Measurements from ENCODE around the gene TULP3.
A peak's percentile ranks its signal among the peaks of the same experiment; 100 is the strongest.

TULP3 gene

DNA sequence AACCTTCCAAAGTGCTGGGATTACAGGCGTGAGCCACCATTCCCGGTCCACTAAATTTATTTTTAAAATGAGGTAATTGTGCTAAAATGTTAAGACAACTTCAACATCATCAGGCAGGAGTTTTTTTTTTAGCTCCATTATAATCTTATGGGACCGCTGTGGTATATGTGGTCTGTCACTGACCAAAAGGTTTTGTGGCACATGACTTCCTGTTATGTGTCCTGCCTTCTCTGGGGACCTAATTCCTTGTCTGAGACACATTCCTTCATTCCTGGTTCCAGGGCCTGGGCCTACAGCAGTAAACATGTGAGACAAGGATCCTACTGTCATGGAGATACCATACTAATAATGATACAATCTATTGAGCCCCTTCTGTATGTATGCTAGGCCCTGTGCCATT, 38.8 kb upstream of the TULP3 start:
- peaks cover 5% of the 10 kb centered on the region for H3K36me3 Mint-ChIP-seq (ENCODE audit: low read depth)
- no peak for DNase-seq
- no peak overlapping the region for H3K27ac Mint-ChIP-seq
- H3K4me3 Mint-ChIP-seq: no peak overlapping the region
- no peaks in the 10 kb centered on the region for H3K9me3 Mint-ChIP-seq
- TF ChIP-seq, protein P1, sequence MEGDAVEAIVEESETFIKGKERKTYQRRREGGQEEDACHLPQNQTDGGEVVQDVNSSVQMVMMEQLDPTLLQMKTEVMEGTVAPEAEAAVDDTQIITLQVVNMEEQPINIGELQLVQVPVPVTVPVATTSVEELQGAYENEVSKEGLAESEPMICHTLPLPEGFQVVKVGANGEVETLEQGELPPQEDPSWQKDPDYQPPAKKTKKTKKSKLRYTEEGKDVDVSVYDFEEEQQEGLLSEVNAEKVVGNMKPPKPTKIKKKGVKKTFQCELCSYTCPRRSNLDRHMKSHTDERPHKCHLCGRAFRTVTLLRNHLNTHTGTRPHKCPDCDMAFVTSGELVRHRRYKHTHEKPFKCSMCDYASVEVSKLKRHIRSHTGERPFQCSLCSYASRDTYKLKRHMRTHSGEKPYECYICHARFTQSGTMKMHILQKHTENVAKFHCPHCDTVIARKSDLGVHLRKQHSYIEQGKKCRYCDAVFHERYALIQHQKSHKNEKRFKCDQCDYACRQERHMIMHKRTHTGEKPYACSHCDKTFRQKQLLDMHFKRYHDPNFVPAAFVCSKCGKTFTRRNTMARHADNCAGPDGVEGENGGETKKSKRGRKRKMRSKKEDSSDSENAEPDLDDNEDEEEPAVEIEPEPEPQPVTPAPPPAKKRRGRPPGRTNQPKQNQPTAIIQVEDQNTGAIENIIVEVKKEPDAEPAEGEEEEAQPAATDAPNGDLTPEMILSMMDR (IDR thresholded peaks at IDR 0.05): no peak
- peaks cover 19% of the 10 kb centered on the region for H3K27me3 Mint-ChIP-seq (ENCODE audit: low read depth, poor library complexity)
- peaks cover 56% of the 10 kb centered on the region for H3K4me1 Mint-ChIP-seq

DNA sequence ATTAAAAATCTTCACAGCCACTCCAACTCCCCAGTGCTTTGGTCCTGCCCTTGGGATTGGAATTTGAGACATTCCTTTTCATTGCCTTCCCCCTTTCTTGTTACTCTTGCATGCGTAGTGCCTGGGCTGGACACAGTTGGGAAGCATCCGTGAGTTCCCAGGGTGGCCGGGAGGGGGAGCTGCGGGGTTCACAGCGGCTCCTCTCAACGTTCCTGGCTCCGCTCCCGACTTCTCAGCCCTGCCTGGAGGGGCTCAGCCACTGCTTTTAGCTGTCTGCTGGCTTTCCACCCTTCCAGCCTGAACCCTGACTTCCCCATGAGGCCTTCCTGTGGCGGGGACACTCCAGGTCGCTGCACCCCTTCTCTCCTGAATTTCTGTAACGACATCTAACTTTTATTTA, 37.1 kb upstream of the TULP3 start:
- Mint-ChIP-seq H3K9me3 (no peaks in the 10 kb centered on the region), H3K27ac (no peak overlapping the region), H3K4me3 (no peak overlapping the region), H3K27me3 (ENCODE audit: low read depth, poor library complexity) (peaks cover 16% of the 10 kb centered on the region), H3K36me3 (ENCODE audit: low read depth) (peaks cover 3% of the 10 kb centered on the region), H3K4me1 (peaks cover 58% of the 10 kb centered on the region)
- peak; percentile 92 for DNase-seq
- TF ChIP-seq, protein P1 (IDR thresholded peaks at IDR 0.05): peak; percentile 85

DNA sequence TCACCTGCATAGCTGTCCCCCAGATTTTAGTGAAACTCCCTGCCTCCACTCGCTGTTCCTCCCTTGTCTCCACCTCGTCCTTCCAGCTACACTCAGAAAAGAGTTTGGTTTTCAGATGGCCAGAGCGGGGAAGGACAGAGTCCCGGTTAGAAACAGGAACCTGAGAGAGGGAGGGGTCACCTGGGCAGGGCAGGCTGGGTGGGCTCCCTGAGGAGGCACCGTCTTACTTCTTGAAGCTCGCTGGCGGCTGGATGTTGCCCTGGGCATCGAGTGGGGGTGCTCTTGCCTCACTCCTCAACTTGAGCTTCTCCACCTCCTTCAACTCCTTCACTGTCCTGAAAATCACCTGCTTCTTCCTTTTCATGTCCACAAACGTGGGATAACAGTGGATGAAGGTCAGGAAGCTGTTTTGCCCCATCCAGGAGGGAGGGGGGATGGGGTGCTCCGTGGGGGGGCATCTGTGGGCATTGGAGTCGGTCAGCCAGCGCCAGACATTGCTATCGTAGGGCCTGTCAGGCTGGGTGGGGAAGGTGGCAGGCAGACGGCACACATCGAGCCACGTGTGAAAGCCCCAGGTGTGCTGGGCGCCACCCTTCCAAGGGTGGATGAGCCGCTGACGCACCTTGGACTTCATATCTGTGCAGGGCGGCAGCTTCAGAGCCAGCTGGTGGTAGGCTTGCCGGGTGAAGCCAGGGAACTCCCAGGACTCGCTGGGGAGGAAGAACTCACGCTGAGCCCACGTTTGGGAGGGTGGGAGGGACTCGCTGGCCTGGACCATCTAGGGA, 35.8 kb upstream of the TULP3 start:
- no peaks in the 10 kb centered on the region for H3K9me3 Mint-ChIP-seq
- H3K27ac Mint-ChIP-seq: peak overlapping the region; percentile 48
- TF ChIP-seq, protein P1 (IDR thresholded peaks at IDR 0.05): no peak
- no peak for DNase-seq
- peaks cover 16% of the 10 kb centered on the region for H3K27me3 Mint-ChIP-seq (ENCODE audit: low read depth, poor library complexity)
- H3K36me3 Mint-ChIP-seq (ENCODE audit: low read depth): peaks cover 12% of the 10 kb centered on the region
- peaks cover 53% of the 10 kb centered on the region for H3K4me1 Mint-ChIP-seq
- no peak overlapping the region for H3K4me3 Mint-ChIP-seq

DNA sequence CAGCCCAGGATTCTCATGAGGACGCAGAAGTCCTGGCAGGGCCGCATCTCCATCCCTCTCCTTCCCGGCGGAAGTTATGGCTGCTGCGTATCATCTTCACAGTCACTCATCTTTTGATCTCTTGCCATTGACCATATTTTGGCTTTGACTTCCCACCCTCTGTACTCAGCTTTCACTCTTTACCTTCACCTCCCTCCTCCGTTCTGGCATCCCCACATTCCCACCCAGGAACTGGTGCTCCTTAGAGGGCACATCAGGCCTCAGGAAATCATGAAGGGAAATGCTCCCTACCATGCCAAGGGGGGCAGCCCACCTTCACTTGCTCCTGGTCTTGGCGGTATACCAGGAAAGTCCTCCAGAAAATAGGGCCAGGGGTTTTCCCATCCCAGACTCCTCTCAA, 35.1 kb upstream of the TULP3 start:
- peaks cover 50% of the 10 kb centered on the region for H3K4me1 Mint-ChIP-seq
- no peak overlapping the region for H3K27ac Mint-ChIP-seq
- TF ChIP-seq, protein P1 (IDR thresholded peaks at IDR 0.05): no peak
- H3K4me3 Mint-ChIP-seq: no peak overlapping the region
- no peak for DNase-seq
- peaks cover 19% of the 10 kb centered on the region for H3K36me3 Mint-ChIP-seq (ENCODE audit: low read depth)
- H3K27me3 Mint-ChIP-seq (ENCODE audit: low read depth, poor library complexity): peaks cover 16% of the 10 kb centered on the region
- H3K9me3 Mint-ChIP-seq: no peaks in the 10 kb centered on the region

DNA sequence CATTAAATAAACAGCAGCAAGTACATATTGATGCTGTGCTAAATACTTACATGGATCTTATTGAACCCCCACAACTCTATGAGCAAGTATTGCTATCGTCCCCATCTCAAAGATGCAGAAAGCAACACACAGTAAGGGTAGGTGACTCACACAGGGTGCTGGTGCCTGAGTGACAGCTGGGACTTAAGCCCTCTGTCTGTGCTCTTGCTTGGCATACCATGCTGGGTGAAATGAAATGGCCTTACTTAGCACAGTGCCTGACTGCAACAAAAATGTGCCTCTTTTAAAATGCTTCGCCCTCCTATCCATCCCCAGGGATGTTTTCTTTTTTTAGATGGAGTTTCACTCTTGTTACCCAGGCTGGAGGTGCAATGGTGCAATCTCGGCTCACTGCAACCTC, 34.6 kb upstream of the TULP3 start:
- H3K4me1 Mint-ChIP-seq: peaks cover 50% of the 10 kb centered on the region
- TF ChIP-seq, protein P1 (IDR thresholded peaks at IDR 0.05): no peak
- H3K36me3 Mint-ChIP-seq (ENCODE audit: low read depth): peaks cover 20% of the 10 kb centered on the region
- no peaks in the 10 kb centered on the region for H3K9me3 Mint-ChIP-seq
- no peak for DNase-seq
- no peak overlapping the region for H3K4me3 Mint-ChIP-seq
- H3K27ac Mint-ChIP-seq: no peak overlapping the region
- H3K27me3 Mint-ChIP-seq (ENCODE audit: low read depth, poor library complexity): peaks cover 16% of the 10 kb centered on the region

DNA sequence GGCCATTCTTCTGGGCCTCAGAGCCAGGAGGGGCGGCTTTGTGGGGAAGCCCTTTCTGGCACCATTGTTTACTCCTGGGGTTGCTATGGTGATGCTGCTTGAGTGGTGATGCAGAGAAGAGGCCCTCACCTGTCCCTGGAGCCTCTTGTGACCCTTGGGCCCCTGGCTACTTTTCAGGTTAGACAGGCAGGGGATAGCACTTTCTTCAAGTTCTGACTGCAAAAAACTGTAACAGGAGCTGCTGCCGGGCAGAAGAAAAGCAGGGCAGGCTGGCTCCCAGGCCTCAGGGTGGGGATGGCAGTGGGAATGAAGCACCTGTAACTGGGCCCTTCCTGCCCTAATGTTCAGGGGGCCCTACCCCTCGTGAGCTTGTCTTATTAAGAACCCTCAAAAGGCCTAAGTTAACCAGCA, 33.7 kb upstream of the TULP3 start, which contains the start of gene TEX52:
TSS of gene TEX52 (minus strand) at position 19 of the 411 bp plus-strand sequence. CDS start at position 6, 13 bp downstream.
- peak; percentile 46 for DNase-seq
- H3K36me3 Mint-ChIP-seq (ENCODE audit: low read depth): peaks cover 29% of the 10 kb centered on the region
- peaks cover 16% of the 10 kb centered on the region for H3K27me3 Mint-ChIP-seq (ENCODE audit: low read depth, poor library complexity)
- H3K4me3 Mint-ChIP-seq: peak within 1 kb of the TSS; percentile 25
- TF ChIP-seq, protein P1 (IDR thresholded peaks at IDR 0.05): no peak
- peaks cover 48% of the 10 kb centered on the region for H3K4me1 Mint-ChIP-seq
- H3K27ac Mint-ChIP-seq: peak within 1 kb of the TSS; percentile 96
- H3K9me3 Mint-ChIP-seq: no peaks in the 10 kb centered on the region

Measured in nephron progenitor cell (in vitro differentiated cells).